Measurements from ENCODE around the gene NCKAP5.

Gene NCKAP5

DNA sequence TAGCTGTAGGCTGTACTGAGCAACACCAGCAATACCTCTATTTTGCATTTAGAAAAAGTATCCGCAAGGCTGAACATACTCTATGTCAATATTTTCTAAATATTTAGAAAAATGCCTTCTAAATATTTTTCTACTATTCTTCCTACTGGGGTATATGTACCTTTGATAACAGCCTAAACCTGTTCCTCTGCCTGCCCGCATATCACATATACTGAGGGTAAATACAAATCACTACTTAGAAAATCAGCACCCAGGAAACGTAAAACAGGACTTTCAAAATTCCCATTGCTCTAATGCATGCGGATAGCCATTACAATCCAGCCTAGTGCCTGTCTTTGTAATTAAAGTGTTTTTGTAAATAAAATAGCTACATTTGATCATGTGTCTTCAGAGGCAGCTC, 56.1 kb downstream of the NCKAP5 start:
- Histone ChIP-seq H4K5ac (ENCODE audit: low read length) (no peak overlapping the region), H3K4me2 (ENCODE audit: low read length) (no peak overlapping the region), H4K8ac (ENCODE audit: low read depth, low read length) (no peak overlapping the region), H3K4me1 (ENCODE audit: control insufficient read depth, low read depth, low read length) (no peaks in the 10 kb centered on the region), H2BK120ac (ENCODE audit: low read depth, low read length) (no peak overlapping the region), H3K79me2 (ENCODE audit: control insufficient read depth, insufficient read depth, low read length) (no peaks in the 10 kb centered on the region), H3K18ac (ENCODE audit: low read length) (no peak overlapping the region), H3K27me3 (ENCODE audit: insufficient read depth, low read length, poor library complexity) (no peaks in the 10 kb centered on the region), H3K56ac (ENCODE audit: low read length) (no peak overlapping the region), H2AK5ac (ENCODE audit: low read length) (no peak overlapping the region), H2BK15ac (replicated peaks; ENCODE audit: low read depth) (no peak overlapping the region), H3K4me3 (ENCODE audit: low read length) (no peak overlapping the region), H2BK5ac (ENCODE audit: low read length) (no peak overlapping the region), H3K36me3 (ENCODE audit: control insufficient read depth, insufficient read depth, low read length) (no peaks in the 10 kb centered on the region), H3K23ac (ENCODE audit: low read length) (no peak overlapping the region), H3K27ac (ENCODE audit: low read depth, low read length) (no peak overlapping the region), H3K79me1 (ENCODE audit: low read length) (no peaks in the 10 kb centered on the region), H3K9ac (ENCODE audit: low read length) (no peak overlapping the region), H3K4ac (ENCODE audit: low read depth, low read length) (no peak overlapping the region)
- no CpG with 5 or more reads among the region's 4 CpGs for WGBS (ENCODE audit: extremely low coverage, insufficient coverage, low lambda C conversion rate)
- DNase-seq, result no peak

DNA sequence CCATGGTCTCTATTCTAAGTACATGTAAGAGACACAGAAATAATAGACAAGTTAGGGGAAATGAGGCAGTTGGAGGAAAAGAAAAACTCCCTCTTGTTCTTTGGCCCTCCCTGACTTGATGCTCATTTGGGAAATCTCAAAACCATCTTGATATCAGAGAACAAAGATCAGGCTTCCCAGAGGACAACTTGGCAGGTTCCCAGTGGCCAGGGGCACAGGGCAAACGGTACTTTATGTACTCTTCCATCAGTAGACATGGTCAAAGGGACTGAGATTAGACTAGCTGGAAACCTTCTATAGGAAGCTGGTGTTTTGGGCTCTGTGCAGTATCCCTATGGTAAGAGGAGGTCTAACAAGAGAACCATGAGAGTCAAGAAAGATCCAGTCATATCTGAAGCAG, 56.6 kb downstream of the NCKAP5 start:
- H3K4me2 ChIP-seq (ENCODE audit: low read length), result no peak overlapping the region
- H3K18ac ChIP-seq (ENCODE audit: low read length), result no peak overlapping the region
- no peak overlapping the region for H4K8ac ChIP-seq (ENCODE audit: low read depth, low read length)
- H3K27me3 ChIP-seq (ENCODE audit: insufficient read depth, low read length, poor library complexity), result no peaks in the 10 kb centered on the region
- no peak overlapping the region for H3K4ac ChIP-seq (ENCODE audit: low read depth, low read length)
- H3K23ac ChIP-seq (ENCODE audit: low read length), result no peak overlapping the region
- no peak overlapping the region for H3K56ac ChIP-seq (ENCODE audit: low read length)
- no peaks in the 10 kb centered on the region for H3K79me2 ChIP-seq (ENCODE audit: control insufficient read depth, insufficient read depth, low read length)
- H2BK5ac ChIP-seq (ENCODE audit: low read length), result no peak overlapping the region
- no peak overlapping the region for H3K27ac ChIP-seq (ENCODE audit: low read depth, low read length)
- no peak overlapping the region for H2BK15ac ChIP-seq (replicated peaks; ENCODE audit: low read depth)
- H2AK5ac ChIP-seq (ENCODE audit: low read length), result no peak overlapping the region
- no peak overlapping the region for H3K4me3 ChIP-seq (ENCODE audit: low read length)
- H3K79me1 ChIP-seq (ENCODE audit: low read length), result no peaks in the 10 kb centered on the region
- no peak overlapping the region for H3K9ac ChIP-seq (ENCODE audit: low read length)
- no peak for DNase-seq
- H3K4me1 ChIP-seq (ENCODE audit: control insufficient read depth, low read depth, low read length), result no peaks in the 10 kb centered on the region
- H4K5ac ChIP-seq (ENCODE audit: low read length), result no peak overlapping the region
- no CpG with 5 or more reads among the region's 1 CpG for WGBS (ENCODE audit: extremely low coverage, insufficient coverage, low lambda C conversion rate)
- no peak overlapping the region for H2BK120ac ChIP-seq (ENCODE audit: low read depth, low read length)
- no peaks in the 10 kb centered on the region for H3K36me3 ChIP-seq (ENCODE audit: control insufficient read depth, insufficient read depth, low read length)

DNA sequence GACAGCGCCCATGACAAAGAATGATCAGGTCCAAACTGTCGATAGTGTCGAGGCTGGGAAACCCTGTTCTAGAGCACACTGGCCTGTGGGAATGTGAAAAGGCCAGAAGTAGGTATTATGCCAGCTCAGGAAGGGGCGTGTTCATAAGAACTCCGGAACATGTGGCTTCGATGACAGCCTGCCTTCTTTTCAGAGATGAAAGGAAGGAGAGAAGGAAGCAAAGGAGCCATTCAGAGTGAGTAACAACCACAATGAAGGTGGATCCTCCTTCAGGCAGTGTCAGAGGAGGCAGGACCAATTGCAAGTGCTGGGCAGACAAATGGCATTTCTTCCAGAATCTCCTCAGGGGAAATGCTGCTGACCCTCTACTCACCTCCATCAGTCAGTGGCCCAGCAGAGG, 58.5 kb downstream of the NCKAP5 start:
- no peak overlapping the region for H3K4me2 ChIP-seq (ENCODE audit: low read length)
- H4K8ac ChIP-seq (ENCODE audit: low read depth, low read length), result no peak overlapping the region
- no peak overlapping the region for H2BK5ac ChIP-seq (ENCODE audit: low read length)
- H2AK5ac ChIP-seq (ENCODE audit: low read length), result no peak overlapping the region
- H4K5ac ChIP-seq (ENCODE audit: low read length), result no peak overlapping the region
- no CpG with 5 or more reads among the region's 6 CpGs for WGBS (ENCODE audit: extremely low coverage, insufficient coverage, low lambda C conversion rate)
- no peak overlapping the region for H3K9ac ChIP-seq (ENCODE audit: low read length)
- H3K27me3 ChIP-seq (ENCODE audit: insufficient read depth, low read length, poor library complexity), result no peaks in the 10 kb centered on the region
- H3K4me3 ChIP-seq (ENCODE audit: low read length), result no peak overlapping the region
- no peaks in the 10 kb centered on the region for H3K79me1 ChIP-seq (ENCODE audit: low read length)
- DNase-seq, result no peak
- H2BK120ac ChIP-seq (ENCODE audit: low read depth, low read length), result no peak overlapping the region
- H3K27ac ChIP-seq (ENCODE audit: low read depth, low read length), result no peak overlapping the region
- H3K23ac ChIP-seq (ENCODE audit: low read length), result no peak overlapping the region
- no peaks in the 10 kb centered on the region for H3K36me3 ChIP-seq (ENCODE audit: control insufficient read depth, insufficient read depth, low read length)
- H3K79me2 ChIP-seq (ENCODE audit: control insufficient read depth, insufficient read depth, low read length), result no peaks in the 10 kb centered on the region
- no peak overlapping the region for H2BK15ac ChIP-seq (replicated peaks; ENCODE audit: low read depth)
- H3K56ac ChIP-seq (ENCODE audit: low read length), result no peak overlapping the region
- H3K4me1 ChIP-seq (ENCODE audit: control insufficient read depth, low read depth, low read length), result no peaks in the 10 kb centered on the region
- no peak overlapping the region for H3K18ac ChIP-seq (ENCODE audit: low read length)
- no peak overlapping the region for H3K4ac ChIP-seq (ENCODE audit: low read depth, low read length)

DNA sequence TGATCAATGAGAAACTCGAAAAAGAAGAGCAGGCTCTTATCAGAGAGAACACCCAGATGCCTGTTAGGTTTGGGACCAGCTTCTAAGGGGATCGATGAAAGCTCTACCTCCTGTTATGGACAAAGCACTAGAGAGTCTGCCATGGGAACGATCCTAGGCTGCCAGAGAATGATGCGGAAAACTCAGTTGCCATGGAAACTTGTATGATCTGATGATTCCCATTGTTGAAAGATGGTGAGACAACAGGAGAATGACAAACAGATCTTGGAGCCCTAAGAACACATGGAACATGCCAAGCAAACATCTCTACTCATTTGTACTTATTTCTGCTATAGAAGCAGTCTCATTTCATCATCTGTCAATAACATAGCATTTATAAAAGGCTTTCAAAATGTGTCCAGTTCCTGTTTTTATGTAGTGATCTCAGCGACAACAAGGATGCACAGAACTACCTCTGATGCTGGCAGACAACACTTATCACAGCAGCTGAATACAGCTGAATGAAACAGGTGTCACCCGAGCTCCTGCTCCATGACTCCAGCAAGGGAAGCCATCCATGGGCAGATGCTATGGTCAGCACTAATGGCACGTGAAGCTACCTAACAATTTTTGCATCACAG, 59.6 kb downstream of the NCKAP5 start:
- Histone ChIP-seq H3K4me2 (ENCODE audit: low read length) (no peak overlapping the region), H3K4me3 (ENCODE audit: low read length) (no peak overlapping the region), H3K4me1 (ENCODE audit: control insufficient read depth, low read depth, low read length) (no peaks in the 10 kb centered on the region), H3K27ac (ENCODE audit: low read depth, low read length) (no peak overlapping the region), H3K9ac (ENCODE audit: low read length) (no peak overlapping the region), H3K27me3 (ENCODE audit: insufficient read depth, low read length, poor library complexity) (no peaks in the 10 kb centered on the region), H4K5ac (ENCODE audit: low read length) (no peak overlapping the region), H2BK15ac (replicated peaks; ENCODE audit: low read depth) (no peak overlapping the region), H4K8ac (ENCODE audit: low read depth, low read length) (no peak overlapping the region), H3K79me2 (ENCODE audit: control insufficient read depth, insufficient read depth, low read length) (no peaks in the 10 kb centered on the region), H3K4ac (ENCODE audit: low read depth, low read length) (no peak overlapping the region), H2AK5ac (ENCODE audit: low read length) (no peak overlapping the region), H3K23ac (ENCODE audit: low read length) (no peak overlapping the region), H3K79me1 (ENCODE audit: low read length) (no peaks in the 10 kb centered on the region), H2BK5ac (ENCODE audit: low read length) (no peak overlapping the region), H3K56ac (ENCODE audit: low read length) (no peak overlapping the region), H2BK120ac (ENCODE audit: low read depth, low read length) (no peak overlapping the region), H3K18ac (ENCODE audit: low read length) (no peak overlapping the region), H3K36me3 (ENCODE audit: control insufficient read depth, insufficient read depth, low read length) (no peaks in the 10 kb centered on the region)
- no peak for DNase-seq
- WGBS (ENCODE audit: extremely low coverage, insufficient coverage, low lambda C conversion rate), result no CpG with 5 or more reads among the region's 7 CpGs

DNA sequence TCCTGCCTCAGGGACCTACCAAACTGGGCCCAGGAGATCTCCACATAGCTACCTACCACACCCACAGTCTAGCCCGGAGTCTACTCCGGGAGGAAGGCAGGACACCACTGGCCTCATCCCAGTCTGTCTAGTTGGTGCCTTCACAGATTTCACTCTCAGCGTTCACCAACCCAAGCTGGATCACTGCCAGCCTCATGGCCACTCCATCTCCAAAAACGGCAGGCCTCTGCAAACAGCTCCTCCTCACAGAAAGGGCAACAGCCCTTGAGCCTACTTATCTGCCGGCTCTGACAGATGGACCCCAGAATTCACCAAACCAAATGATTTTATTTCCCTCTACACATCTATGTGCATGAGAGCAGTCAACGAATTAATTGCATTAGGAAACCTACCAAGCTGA, 61.3 kb downstream of the NCKAP5 start:
- no peak overlapping the region for H3K18ac ChIP-seq (ENCODE audit: low read length)
- no peaks in the 10 kb centered on the region for H3K79me1 ChIP-seq (ENCODE audit: low read length)
- no peak overlapping the region for H3K9ac ChIP-seq (ENCODE audit: low read length)
- no peak overlapping the region for H4K8ac ChIP-seq (ENCODE audit: low read depth, low read length)
- no peak overlapping the region for H2BK5ac ChIP-seq (ENCODE audit: low read length)
- DNase-seq, result no peak
- H3K23ac ChIP-seq (ENCODE audit: low read length), result no peak overlapping the region
- no peaks in the 10 kb centered on the region for H3K36me3 ChIP-seq (ENCODE audit: control insufficient read depth, insufficient read depth, low read length)
- no peaks in the 10 kb centered on the region for H3K27me3 ChIP-seq (ENCODE audit: insufficient read depth, low read length, poor library complexity)
- H2BK15ac ChIP-seq (replicated peaks; ENCODE audit: low read depth), result no peak overlapping the region
- WGBS (ENCODE audit: extremely low coverage, insufficient coverage, low lambda C conversion rate), result no CpG with 5 or more reads among the region's 6 CpGs
- H3K4me1 ChIP-seq (ENCODE audit: control insufficient read depth, low read depth, low read length), result no peaks in the 10 kb centered on the region
- no peak overlapping the region for H3K27ac ChIP-seq (ENCODE audit: low read depth, low read length)
- H3K4ac ChIP-seq (ENCODE audit: low read depth, low read length), result no peak overlapping the region
- H3K4me3 ChIP-seq (ENCODE audit: low read length), result no peak overlapping the region
- no peak overlapping the region for H4K5ac ChIP-seq (ENCODE audit: low read length)
- no peak overlapping the region for H3K4me2 ChIP-seq (ENCODE audit: low read length)
- no peaks in the 10 kb centered on the region for H3K79me2 ChIP-seq (ENCODE audit: control insufficient read depth, insufficient read depth, low read length)
- H2BK120ac ChIP-seq (ENCODE audit: low read depth, low read length), result no peak overlapping the region
- H2AK5ac ChIP-seq (ENCODE audit: low read length), result no peak overlapping the region
- H3K56ac ChIP-seq (ENCODE audit: low read length), result no peak overlapping the region
